GM18909 (cell line): Measurements from ENCODE around the gene CD2AP.

Source experiments
- ATAC-seq: cut with Tn5 transposase; IDR thresholded peaks from one replicate; pipeline ENCODE4 v1.9.1; 2021; ENCODE audit warnings: mild to moderate bottlenecking; ENCODE audit not compliant: unreplicated experiment, poor library complexity

Gene CD2AP

DNA sequence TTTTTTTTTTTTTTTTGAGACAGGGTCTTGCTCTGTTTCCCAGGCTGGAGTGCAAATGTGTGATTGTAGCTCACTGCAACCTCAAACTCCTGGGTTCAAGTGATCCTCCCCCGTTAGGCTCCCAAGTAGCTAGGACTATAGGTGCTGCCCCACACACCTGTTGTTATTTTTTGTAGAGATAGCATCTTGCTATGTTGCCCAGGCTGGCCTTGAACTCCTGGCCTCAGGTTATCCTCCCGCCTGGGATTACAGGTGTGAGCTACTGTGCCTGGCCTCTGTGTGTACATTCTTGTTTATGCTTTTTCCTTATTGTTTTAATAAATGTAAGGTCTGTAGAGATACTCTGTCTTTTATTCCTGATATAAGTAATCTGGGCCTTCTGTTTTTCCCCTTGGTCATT, 14.8 kb downstream of the CD2AP start:
- no peak for ATAC-seq

DNA sequence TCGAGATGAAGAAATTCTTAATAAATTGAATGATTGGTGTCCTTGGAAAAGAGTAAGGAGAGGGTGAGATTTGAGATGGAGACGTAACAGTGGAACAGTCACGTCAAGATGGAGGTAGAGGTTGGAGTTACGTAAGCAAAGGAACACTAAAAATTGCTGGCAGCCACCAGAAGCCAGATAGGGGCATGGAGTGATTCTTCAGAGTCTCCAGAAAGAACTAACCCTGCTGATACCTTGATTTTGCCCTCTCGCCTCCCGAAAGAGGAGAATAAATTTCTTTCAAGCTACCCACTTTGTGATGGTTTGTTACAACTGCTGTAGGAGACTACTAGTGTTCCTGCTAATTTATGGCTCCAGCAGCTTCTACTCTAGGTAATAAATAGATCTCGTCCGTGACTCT, 17.6 kb downstream of the CD2AP start:
- no peak for ATAC-seq

DNA sequence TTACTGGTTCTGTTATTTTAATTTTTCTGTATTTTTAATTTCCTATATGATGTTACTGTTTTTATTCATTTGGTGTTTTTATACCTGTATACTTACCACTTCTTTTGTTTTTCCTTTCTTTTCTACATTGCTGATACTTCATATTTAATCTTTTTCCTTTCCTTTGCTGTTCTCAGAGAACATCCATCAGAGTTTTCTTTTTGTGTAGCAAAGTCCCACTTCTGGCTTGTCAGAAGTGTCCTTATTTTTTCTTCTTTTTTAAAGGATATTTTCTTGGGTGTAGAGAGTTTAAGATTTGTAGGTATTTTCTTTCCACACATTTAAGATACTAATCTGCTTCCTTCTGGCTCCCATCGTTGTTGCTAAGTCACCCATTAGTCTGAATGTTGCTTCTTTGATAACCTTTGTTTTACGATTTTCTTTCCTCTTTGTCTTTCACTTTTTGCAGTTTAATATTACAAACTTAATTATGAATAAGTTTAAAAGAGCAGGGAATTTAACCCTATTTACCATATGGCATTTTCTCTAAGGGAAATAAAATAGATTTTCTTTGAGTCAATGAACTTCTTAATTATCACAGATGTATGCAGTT, 18.5 kb downstream of the CD2AP start:
- ATAC-seq, result no peak

DNA sequence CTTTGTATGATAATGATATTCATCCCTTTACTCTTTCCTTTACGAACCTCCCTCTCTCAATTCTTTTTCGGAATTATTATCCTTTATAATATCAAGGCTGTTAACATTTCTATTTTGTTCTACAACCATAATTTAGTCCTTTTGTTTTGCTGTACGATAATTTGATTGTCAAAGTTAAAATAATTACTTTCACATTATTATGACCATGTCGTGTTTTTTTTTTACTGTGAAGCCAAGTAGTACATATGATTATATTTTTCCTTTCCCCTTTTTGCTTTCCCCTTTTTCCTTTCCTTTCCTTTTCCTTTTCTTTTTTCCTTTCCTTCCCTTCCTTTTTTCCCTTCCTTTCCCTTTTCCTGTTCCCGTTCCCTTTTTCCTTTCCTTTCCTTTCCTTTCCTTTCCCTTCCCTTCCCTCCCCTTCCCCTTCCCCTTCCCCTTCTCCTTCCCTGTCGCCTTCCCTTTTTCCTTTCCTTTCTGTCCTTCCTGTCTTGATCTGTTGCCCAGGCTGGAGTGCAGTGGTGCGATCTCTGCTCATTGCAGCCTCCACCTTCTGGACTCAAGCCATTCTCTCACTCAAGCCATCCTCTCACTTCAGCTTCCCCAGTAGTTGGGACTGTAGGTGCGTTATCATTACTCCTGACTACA, 19.5 kb downstream of the CD2AP start:
- ATAC-seq, result no peak

DNA sequence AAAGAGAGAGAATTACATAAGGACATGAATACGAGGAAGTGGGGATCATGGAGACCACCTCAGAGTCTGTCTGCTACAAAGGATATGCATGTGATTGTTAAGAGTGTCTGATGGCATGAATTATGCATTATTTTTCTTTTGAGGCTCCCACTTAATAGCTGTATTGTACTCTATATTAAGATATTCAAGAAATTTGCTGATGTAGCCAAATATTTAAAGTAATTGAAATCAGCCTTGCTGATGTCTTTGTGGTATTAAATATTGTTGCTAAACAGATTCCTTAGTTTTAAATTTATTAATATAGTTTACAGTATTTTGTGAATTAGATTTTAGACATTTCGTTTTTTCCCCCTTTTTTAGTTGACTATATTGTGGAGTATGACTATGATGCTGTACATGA, 25.3 kb downstream of the CD2AP start:
- ATAC-seq, result no peak

DNA sequence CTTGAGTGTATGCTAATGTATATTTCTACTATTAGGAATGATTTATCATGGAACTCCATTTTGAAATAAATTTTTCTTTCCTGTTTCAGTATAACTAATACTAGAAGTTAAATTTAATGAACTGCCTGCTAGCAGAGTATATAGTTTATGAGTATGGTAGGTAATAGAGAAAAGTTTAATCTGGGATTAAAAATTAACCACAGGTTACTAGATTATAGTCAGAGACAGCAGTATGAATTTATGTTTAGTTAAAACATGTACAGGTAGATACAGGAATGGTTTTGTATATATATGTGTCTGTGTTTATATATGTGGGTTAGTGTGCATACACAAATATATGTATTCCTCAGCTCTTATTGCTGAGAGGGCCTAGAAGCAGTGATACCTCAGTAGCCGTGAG, 32.3 kb downstream of the CD2AP start:
- no peak for ATAC-seq

DNA sequence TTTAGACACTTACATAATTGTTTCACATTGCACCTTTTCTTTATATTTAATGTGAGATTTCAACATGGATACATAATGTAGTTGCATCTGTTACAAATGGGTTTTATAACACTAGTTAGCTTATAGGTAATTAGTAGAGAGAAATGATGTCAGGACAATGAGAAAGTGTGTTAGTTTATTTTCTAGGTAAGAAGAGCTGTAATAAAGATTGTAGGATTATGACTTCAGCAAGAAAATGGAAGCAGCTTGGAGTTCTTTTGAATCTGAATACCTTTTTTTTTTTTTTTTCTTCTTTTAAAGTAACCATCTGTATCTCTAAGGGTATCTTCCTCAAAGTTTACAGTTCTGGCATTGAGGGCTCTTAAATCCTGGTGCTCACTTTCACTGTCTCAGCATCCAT, 35.3 kb downstream of the CD2AP start:
- ATAC-seq, result no peak

DNA sequence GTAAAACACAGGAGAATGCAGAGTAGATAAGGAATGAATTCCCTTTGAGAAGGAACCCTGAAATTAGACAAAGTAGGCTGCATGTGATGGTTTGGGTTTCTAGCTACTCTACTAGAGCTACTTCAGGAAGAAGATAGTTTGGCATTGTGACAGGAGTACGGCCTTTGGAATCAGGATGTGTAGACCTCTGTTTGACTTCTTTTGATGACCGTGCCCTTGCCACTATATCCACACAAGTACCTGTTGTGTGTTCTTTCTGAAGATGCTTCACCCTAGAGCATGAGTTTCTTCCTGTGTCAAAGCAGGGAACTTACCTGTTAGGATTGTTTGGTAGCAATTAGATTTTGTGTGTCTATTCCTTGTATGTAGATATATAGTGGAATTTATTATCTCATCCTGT, 41.7 kb downstream of the CD2AP start:
- ATAC-seq, result no peak

DNA sequence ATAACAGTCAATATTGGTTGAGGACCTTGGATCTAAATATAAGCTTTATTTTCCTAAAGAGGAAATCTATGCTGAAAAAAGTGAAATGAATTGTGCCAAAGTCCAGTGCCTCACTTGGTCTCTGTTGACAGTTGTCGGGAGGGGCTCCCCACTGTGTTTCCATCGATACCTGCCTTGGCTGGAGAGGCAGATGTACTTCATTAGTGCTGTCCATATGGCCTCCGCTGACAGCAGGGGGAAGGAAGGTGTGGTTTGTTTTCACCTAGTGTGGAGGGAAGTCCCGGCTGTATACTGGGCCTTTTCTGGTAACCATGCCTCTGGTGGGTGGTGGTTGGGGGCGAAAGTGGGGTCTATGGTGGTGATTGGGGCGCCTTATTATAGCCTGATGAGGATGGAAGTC, 42.7 kb downstream of the CD2AP start:
- no peak for ATAC-seq

DNA sequence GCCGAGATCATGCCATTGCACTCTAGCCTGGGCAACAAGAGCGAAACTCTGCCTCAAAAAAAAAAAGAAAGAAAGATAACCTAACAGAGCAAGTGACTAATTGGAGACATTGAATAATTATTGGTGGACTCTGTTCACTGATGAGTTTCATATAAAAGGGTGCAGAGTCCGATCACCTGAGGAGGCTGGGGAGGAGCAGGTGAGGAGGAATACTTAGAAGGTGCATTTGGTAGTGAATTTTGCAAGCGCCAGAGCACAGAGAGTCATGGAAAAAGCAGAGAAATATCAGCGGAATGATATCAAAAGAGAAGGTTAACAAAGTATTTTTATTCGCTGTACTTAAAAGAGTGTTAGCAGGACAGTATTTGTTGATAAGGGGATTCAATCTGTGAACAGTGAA, 44.4 kb downstream of the CD2AP start:
- no peak for ATAC-seq

DNA sequence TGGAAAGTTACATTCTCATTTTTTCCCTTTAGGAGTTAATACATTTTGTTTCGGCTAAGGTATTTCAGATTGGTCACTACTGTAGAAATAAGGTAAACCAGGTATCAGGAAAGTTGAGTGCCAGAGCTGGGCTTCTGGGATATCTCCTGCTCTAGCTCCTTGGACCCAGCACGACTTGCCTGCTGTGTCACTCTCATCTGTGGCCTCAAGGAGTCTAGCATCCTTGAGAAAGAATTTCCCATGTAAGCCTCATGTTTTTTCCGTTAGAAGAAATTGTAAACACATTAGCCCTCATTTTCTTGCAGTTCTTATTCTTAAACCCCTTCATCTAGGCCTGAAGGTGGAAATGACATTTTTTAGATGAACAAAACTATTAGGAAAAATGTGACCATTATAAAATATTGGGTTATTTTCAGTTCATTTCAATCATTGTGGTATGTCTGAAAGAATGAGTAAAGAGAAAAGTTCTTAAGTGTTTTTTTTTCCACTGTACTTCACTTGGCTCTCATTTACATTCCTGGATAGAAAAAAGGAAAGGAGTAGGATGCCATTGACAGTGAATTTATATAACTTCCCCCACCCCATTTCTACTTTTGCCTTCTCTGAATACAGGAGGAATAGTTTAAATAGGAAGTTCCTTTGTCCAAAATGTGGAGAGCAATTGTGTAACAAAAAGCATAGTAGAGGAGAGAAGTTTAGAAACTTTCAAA, 46.7 kb downstream of the CD2AP start:
- no peak for ATAC-seq

DNA sequence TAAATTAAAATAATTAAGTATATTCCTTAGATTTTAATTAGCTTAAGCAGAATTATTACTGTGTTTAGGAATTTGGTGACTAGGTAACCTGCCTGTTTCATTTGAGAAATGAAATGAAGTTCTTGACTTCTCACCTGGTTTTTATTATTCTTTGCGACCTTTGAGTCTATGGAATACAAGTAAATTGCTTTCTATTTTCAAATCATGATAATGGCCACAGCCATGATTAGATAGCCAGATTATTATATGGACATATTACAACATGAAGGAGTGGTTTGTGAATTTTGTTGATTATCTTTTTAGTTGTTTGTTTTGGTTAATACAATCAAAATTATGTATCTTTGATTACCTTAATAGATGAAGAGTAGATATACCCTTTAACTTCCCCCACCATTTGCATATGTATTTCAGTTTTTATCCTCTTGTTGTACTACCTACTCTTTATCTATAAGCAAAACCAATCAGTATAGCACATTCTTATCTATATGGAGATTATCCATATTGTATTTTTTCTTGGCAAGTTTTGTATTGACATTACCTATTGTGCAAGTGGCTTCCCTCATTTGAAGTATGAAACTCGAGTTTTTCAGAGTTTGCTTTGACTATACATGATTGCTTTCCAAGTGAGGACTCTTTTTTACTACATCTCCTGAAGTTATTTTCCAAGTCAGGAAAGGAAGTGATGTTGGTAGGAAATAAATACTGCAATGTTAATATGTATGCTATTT, 47.9 kb downstream of the CD2AP start:
- no peak for ATAC-seq

DNA sequence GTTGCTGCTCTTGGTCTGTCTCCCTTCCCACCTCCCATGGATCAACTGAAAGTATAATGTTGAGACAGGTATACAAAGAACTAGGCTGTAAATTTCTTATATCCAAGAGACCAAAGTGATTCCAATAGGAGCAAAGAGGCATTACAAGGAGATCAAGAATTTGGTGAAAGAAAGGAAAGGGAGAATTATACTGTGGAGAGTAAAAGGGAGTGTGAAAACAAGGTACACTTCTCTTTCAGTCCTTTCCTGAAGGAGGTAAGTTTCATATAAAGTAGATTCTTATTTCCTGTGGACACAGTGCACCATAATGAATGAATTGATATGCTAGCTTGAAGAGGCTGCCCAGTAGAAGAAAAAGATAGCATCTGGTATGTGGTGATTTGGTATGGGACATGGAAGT, 49.7 kb downstream of the CD2AP start:
- ATAC-seq, result no peak

DNA sequence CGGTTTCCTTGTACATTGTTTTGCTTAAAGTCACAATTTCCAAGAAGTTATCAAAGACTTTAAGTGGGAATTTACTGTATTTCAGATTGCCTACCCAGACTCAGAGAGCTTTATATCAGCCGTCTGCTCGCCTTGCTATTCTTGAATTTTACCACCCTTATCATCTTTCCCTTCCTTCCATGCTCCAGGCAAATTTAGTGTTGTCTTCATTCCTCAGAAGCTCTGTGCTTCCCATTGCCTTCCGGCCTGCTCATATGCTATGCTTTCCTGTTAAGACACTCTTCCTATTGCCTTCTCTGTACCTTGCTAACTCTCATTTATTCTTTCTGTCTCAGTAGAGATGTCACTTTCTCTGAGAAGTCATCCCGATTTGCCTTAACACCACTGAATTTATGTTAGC, 52.1 kb downstream of the CD2AP start:
- ATAC-seq, result no peak

DNA sequence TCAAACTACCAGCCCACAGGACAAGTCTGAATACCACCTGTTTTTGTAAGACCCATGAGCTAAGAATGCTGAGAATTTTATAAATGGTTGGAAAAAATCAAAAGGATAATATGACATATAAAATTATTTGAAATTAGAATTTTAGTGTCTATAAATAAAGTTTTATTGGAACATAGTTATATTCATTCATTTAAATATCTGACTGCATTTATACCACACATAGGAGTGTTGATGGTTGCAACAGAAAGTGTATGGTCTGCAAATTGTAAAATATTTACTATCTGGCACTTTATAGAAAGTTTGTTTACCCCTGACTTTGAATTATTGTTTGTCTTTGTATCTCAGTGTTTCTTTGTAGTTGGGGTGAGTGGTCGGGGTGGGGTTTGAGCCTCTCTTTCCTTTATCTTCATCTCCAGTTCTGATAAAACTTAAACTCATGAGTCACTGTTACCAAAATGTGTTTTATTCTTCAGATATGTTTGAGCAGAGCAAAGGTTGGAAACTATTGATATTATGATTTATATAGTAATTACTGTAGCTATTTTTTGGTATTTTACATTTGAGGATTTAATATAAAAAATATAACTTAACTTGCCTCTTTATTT, 55.5 kb downstream of the CD2AP start:
- ATAC-seq, result no peak

DNA sequence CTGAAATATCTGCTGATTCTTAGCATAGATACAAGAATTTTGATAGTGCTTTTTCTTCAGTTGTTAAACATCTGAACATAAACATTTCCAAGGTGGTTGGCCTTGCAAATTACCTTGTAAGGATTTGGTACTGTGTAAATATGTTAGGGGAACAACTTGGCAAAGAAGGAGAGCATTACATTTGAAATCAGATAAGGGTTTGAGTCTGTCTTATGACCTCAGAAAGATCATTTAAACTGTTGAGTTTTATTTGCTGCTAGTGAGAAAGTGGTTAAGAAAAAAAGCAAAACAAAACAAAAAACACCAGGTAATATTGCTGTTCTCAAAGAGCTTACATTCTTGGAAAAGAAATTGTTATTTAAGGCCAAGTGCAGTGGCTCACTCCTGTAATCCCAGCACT, 56.5 kb downstream of the CD2AP start:
- no peak for ATAC-seq

DNA sequence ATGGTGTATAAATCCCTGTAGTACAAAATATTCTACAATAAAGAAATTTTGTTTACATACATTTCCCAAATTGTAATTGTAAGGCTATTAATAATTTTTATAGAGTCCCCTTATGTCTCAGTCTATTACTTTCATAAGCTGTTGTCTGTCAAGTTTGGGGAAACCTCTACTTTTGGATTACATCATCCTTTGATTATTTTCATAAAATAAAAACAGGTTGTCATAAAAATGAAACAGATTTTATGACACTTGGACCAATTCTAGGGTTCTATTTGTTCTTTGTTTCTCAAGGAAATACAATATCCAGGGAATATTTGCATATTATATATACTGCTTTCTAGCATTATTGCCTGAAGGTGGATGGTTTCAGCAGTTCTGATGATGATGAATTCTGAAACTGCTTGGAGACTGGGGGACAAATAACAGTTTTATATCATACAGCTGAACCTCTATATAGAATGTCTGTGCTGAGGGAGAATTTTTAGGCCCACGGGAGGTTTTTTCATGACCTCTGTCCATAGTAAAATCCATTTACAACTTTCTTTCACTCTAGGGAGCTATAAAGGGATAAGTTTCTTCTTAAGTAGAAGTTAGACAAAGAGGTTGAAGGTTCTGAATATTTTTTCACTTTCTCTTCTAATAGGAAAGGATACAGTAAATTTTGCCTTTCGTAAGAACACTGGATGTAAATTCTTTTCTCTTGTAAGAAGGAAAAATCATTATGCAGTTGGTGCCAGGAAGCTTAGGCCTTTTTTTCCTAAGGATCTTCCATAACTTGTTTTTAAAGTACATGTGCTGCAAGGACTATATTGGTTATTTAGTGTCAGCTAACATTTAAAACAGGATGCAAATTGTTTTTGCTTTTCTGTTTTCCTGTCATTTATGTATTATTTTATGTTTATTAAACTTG, 58.0 kb downstream of the CD2AP start:
- ATAC-seq, result no peak

DNA sequence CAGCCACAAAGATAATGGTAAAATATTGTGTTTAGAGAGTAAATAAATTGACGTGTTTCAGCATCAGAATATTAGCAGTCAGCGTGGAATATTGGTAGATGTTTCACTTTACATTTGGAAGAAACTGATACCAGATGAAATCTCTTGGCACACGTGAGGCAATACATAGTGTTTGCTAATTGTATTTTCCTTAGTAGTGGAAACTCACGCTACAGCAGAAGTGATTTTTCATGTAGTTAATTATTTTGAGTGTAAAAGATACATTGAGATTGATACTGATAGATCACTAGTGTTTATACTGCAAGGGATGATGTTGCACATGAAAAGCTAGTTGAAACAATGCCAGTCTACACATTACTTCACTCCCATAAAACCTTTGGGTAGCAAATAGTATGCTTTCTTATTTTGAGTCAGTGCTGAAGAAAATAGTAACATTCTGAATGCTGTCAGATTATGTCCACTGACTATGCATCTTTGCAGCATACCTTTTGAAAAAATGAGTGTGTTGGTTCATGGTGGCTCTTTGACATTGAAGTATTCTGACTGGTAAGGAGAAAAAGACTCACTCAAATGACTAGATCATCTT, 59.3 kb downstream of the CD2AP start:
- no peak for ATAC-seq

DNA sequence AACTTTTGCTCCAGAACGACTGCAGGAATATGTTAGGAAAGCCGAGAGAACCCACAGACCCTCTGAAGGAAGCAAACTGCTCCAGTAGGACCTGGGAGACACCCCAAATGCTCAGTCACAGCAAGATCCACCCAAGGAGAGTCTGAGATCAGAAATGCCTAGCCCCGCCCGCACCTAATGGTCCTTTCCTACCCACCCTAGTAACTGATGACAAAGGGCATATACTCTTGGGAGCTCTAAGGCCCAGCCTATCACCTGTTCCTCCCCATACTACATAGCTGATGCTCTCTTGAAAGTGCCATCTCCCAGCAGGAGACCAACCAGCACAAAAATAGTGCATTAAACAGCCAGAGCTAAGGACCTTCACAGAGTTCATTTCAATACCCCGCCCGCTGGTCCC, 67.6 kb downstream of the CD2AP start:
- no peak for ATAC-seq

DNA sequence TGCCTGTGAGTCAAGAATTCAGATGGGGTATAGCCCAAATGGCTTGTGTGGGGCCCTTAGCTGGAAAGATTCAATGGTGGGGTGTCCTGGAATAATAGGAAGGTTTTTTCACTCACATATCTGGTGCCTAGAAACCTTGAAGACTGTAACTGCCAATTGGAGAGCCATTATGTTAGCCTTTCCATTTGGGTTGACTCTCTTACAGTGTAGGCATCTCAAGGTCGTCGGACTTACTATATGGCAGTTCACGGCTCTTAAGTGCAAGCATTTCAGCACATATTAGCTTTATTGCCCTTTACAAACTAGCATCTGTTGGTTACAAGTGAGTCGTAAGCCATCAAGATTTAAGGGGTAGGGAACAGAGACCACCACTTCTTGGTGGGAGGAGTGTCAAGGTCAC, 74.1 kb downstream of the CD2AP start:
- no peak for ATAC-seq
